Fibroblast of gingiva (primary cell): ENCODE results near the gene KRTAP26-1.

ENCODE experiments used
- DNase-seq: peaks from one replicate; pipeline ENCODE4 v3.0.0-alpha.2; 2011; ENCODE audit warnings: low read depth

Gene KRTAP26-1

DNA sequence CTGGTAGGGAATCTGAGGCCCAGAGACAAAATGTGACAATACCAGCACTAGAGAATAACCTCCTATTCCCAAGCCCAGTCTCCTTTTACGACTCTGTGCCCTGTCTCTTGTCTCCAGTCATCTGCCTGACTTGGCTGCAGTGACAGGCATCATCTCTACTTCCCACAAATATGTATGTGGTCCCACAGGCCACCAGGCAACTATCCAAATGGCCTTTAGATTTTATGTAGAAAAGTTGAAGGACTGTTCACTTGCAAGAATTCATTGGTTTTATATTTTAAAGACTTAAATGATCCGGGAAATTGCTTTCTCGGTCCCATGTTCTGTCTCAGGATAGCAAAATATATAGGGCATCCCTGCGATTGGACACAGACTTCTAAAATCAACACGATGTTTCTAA is 49.0 kb downstream of the KRTAP26-1 start:
- DNase-seq, result no peak

DNA sequence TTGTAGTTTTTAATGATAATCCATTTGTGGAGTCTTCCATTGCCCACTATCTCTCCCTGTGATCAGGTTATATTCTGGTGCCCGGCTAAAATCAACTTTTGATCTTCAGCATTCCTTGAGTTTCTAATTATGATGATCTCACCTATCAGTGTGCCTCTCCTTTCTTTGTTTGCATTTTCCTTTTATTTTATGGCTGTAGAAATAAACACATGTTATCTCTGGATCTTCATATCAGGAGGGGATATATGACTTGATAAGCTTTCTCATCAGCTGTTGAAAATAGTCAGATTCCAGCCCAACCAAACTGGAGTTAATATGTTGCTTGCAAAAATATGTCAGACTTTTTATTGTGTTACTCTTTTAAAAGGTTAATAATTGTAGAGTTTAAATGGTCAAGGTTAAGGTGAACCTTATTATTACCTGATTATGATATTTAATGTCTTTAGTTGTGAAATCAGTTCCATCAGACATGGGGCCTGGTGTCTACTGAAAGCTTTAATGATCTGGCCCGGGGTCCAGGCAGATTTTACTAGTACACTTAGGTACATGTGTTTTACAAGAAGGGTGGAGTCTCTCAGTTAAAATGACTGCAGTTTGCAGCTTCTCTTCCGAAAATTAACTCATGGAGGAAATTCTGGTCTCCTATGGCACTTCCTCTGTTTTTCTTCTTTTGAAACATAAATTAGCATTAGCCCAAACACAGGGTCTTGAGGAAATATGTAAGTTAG is 50.1 kb downstream of the KRTAP26-1 start:
- DNase-seq, result no peak
